GM18870 (cell line): ENCODE results near the gene CFAP46.
"Not testable (repeated sequence)": the region's sequence is repeated elsewhere in the genome, so short reads cannot be mapped to it uniquely, and the experiment has no call there.

Experiments used
- ATAC-seq: cut with Tn5 transposase; IDR thresholded peaks from one replicate; pipeline ENCODE4 v1.9.1; 2021; ENCODE audit warnings: moderate library complexity; ENCODE audit not compliant: unreplicated experiment

Gene CFAP46

DNA sequence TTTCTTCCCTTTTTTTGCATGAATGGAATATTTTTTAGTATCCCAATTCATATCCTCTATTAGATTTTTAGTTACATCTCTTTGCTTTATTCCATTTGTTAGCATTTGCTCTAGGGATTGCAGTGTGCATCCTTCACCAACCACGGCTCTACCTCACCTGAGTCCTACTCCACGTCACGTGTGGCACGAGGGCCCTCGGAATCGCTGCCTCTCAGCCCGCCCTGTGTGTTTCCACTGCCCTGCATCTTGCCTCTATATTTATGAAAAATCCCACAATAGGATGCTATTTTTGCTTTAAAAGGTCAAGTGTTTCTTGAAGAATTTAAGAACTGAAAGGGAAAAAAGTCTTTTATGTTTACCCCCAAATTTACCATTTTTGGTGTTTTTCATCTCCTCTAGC is 41.0 kb downstream of the CFAP46 start:
- ATAC-seq, result no peak

DNA sequence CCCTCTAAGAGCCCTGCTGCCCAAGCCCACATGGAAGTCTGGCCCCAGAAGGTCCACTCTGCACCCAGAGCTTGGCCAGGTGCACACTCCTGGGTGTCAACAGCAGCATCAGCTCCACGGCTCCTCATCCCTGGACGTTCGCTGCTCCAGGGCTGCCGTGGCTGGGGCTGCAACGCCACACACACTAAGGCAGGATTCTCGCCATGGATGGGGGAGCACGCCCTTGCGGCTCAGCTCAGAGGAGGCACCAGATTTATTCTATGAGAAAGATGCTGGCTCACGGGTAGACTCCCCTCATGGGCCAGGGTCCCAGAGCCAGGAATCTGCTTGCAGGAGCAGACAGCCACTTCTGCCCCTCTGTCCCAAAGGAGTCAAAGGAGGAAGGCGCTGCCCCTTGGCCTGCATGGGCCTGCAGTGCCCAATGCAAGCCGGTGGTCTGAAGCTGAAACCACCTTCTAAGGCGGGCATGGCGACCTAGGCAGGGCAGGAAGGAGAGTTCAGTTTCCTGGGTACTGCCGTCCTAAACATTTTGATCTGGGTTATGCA is 42.1 kb downstream of the CFAP46 start:
- ATAC-seq, result no peak

GRCh38 chr10:132899751-132900065 is 42.7 kb downstream of the CFAP46 start:
- ATAC-seq, result no peak

DNA sequence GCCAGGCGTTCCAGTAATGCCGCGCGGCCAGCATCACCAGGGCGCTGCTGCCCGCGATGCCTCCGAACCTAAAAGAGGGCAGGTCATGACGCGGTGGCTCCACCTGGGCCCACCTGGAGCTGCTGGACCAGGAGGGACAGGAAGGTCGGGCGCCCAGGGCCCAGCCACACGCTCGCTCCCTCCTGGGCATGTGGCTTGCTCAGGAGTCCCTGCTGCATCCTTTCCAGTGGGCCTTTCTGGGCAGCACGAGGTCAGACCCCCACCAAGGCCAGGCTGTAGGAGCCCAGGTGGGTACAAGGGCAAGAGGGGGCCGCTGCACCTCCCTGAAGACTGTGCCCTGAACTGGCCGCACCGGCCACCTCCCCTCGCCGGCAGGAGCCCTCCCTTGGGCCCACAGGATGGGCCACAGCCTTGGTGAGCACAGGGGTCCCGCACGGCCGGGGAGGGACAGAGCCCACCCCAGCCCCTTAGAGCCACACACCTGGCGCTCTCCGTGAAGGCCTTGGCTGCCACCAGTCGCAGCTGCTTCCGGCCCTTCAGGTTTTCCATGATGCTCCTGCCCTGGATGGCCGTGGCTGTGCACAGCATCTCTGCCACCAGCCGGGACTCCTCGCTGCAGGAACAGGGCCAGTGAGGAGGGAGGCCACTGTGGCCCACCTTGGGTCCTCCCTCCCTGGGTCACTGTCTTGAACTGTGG is 43.2 kb downstream of the CFAP46 start:
- no peak for ATAC-seq

GRCh38 chr10:132898391-132899053 is 43.8 kb downstream of the CFAP46 start:
- ATAC-seq, result no peak

DNA sequence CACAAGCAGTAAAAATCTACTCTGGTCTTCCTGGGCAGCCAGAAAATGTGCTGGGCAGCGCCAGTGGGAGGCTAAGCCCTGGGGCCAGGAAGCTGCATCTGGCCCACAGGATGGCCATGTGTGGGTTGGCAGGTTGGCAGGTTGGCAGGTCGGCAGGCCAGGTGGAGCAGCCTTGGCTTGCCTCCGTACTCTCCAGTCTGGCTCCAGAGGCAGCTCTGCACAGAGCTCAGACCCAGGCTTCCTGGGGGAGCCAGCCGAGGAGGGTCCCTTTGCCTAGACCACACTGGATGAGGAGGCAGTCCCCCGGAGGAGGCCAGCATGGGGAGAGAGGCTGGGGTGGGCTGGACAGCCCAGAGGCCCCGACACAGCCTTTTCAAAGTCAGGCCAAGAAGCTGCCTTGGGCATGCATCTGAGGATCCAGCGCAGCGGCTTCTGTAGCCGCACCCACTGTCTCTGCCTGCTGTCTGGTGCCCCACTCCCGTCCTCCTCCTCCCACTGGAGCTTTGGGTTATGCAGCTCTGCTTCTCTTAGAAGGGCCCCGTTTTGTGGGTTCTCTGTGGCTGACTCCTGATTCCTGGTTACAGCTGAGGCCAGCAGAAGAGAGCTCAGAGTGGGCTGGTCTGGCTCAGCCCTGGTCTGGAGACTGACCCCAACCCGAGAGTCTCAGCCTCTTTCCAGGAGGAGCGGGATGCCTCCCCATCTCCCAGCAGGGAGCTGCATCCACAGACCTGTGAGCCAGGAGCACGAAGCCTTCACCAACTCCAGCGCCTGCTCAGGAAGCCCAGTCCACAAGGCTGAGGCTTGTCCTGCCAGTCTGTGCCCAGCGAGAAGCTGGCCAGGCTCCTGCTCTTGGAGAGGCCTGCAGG is 44.6 kb downstream of the CFAP46 start:
- ATAC-seq, result no peak

DNA sequence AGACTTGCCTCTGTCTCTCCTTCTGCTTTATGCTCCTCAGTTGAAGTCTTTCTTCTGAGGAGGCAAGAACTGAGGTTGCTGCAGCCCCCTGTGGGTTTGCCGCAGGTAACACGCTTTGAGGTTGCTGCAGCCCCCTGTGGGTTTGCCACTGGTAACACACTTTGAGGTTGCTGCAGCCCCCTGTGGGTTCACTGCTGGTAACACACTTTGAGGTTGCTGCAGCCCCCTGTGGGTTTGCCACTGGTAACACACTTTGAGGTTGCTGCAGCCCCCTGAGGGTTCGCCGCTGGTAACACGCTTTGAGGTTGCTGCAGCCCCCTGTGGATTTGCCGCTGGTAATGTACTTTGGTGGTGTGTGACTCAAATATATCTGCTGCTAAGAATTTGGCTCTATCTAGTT is 48.6 kb downstream of the CFAP46 start:
- not testable (repeated sequence) for ATAC-seq

DNA sequence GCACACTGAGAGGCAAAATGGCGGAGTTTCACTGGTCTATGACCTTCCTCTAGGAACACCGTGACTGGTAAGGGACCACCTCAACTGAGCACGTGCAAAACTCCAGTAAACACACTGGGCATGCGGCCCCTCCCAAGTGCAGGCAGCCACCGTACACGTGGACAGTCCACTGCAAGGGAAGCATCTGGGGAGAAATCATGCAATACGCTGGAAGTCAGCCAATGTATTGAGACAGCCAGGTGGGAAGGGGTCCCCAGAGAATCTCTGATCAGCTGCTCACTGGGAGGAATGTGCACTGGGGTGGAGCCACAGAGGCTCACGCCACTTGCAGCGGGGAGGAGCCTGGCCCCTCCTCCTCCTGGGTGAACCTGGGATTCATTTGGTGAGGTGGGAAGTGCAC is 49.3 kb downstream of the CFAP46 start:
- ATAC-seq, result no peak

- no peak for ATAC-seq
Observed at GRCh38 chr10:132892004-132892403, 50.4 kb downstream of the CFAP46 start.

DNA sequence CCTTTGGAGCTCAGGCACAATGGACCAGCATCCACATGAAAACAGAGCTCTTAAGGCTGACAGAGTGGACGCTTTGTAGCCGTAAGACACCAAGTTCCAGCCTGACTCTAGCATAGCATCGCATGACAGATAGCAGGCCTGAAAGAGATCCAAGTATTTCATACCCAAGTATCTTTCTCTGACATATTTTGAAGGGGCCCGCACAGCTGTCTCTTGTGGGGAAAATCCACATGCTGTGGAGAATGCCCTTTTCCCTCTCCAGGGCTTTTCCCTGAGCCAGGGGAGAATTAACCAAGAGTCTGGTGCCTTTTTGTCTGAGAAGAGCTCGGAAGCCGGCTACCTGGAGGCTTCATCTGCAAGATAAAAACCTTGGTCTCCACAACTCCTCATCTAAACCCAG is 51.0 kb downstream of the CFAP46 start:
- ATAC-seq, result no peak

DNA sequence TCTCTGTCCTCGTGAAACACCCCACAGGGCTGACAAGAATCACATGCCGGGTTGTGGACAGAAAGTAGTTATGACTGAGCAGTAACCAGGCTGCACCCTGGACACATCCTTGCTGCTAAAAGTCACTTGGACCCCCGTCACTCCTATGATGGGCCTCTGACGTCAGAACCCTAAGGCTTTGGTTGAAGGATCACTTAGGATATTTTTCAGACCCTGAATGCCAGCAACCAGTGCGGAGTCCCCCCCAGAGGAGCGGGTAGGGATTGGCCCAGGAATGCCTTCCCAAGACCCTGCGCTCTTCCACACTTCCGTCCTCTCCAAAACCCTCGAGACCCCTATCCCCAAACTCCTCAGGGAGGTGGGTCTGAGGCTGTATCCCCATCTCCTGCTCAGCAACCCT is 52.1 kb downstream of the CFAP46 start:
- ATAC-seq, result no peak

GRCh38 chr10:132889556-132889955 is 52.8 kb downstream of the CFAP46 start:
- ATAC-seq, result no peak

DNA sequence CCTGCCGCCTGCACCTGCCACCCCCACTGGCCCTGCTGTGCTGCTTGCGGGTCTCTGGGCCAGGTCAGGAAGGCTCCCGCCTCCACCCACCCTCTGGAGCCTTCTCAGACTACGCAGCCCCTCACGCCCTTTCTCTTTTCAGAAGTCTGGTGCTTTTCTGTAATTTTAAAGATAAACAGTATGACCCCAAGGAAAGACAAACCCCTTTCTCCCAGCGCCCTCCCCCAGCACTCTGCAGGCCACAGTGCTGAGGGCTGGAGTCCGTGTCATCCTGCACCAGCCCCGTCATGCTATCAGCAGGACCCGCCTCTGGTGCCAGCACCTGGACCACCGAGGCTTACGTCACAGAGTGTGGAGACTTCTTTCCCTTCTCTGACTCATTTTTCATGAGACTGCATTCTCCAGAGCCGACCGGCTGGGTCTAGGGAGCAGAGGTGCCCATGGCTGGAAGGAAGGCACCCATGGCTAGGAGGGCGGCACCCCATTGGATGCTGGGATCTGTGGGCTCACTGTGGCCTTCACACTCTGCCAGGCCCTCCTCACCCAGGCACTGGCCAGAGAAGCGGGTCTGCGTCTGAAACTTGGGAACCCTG is 53.4 kb downstream of the CFAP46 start:
- no peak for ATAC-seq

GRCh38 chr10:132888446-132888845 is 53.9 kb downstream of the CFAP46 start:
- ATAC-seq, result not testable (repeated sequence)

DNA sequence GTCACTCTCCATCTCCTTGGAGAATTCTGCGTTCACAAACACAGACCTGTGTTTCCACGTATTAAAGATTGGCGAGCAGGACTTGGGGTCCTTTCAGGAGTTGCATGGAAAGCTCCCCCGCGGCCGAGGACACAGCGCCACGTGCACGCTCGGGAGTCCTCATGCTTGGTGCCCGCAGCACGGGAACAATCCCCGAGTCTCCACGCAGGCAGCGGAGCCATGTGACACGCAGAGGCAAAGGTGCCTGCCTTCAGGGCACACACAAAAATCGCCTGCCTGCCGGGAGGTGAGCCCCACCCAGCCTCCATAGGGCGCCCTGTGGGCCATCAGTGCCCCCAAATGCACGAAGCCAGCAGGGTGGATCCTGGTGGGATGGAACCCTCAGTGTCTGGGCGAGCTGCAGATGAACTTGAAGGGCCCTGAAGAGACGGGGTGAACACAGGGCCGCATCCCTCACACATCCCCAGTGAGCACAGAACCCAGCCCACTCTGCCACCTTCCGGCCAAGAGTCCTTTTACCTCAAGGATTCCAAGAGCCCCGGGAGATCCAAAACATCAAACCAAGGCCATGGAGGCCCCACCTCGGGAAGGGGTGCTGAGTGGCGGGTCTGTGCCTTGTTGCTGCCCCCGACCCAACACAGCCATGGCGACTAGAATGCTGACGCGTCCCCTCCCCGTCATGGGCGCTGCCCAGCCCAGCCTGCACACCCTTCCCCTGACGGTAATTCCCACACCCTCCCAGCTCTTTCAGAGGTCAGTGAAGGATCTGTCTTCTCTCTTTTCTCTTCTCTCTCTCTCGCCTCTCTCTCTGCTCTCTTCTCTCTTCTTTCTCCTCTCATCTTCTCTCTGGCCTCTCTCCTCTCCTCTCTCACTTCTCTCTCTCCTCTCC is 55.9 kb downstream of the CFAP46 start:
- ATAC-seq, result no peak

DNA sequence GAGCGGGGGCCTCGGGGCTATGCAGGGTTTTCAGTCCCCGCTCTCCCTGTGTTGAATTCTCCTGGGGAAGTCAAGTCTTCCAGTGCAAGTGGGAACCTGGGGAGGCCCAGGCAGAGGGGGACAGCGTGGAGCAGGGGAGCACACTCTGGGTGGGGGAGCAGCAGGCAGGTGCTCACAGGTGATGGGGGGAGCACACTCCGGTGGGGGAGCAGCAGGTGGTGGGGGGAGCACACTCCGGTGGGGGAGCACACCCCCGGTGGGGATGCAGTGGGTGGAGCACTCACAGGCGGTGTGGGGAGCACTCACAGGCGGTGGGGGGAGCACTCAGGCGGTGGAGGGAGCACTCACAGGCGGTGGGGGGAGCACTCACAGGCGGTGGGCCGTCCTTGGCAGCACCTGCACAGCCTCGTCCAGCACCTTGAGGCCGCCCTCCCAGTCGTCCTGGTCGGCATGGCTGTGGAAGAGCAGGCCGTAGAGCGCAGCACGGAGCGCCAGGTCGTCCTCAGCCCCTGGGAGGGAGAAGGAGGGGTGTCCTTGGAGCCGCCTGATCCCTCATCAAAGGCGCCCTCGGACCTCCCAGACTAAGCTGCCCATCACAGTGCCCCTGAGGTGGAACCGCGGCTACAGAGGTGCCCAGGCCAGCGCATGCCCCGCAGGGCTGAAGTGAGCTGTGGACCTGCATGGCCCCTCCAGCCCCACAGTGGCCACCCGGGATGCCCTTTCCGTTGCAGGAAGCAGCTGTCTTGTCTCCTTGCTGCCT is 56.7 kb downstream of the CFAP46 start:
- no peak for ATAC-seq

- ATAC-seq, result no peak
Observed at GRCh38 chr10:132884691-132885271, 57.6 kb downstream of the CFAP46 start.

DNA sequence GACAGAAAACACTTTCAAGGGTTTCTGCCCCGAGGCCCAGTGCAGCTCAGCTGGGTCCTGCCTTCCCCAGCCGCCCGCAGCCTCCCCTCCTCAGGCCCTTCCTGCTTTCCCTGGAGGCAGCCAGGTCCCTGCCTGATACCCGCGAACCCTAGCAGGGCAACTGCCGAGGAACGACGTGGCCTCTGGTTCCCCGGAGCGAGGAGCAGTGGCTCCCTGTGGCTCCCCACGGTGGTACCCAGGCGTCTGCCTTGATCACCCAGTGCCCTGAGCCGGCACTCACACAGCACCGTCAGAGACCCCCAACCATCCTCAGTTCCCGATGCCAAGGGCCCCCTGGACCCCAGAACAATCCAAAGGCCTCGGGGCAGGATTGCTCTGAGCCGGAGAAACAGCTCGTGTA is 58.3 kb downstream of the CFAP46 start:
- no peak for ATAC-seq

- no peak for ATAC-seq
Observed at GRCh38 chr10:132883391-132883881, 58.9 kb downstream of the CFAP46 start.
